ENCODE data around the gene PORCN. TPM values are rescaled to one million over a fixed set of nuclear protein-coding genes. Genes with fewer than 3 reads are reported as not detected.
A peak's percentile ranks its signal among the peaks of the same experiment; 100 is the strongest.

PORCN gene
- total RNA-seq, 1 donor from 2014 or later, result 6.1 TPM

GRCh38 chrX:48482526-48482925 lies 26.3 kb upstream of the PORCN start:
- TF ChIP-seq CTCF (IDR thresholded peaks at IDR 0.05), result no peak
- no peak for DNase-seq
- H3K36me3 ChIP-seq, result peaks cover 34% of the 10 kb centered on the region
- no peak overlapping the region for H3K27ac ChIP-seq
- no peaks in the 10 kb centered on the region for H3K9me3 ChIP-seq
- no peaks in the 10 kb centered on the region for H3K4me1 ChIP-seq
- no peak overlapping the region for H3K4me3 ChIP-seq
- intact Hi-C loops (cut with DNase I), result no loop called here
- H3K27me3 ChIP-seq (ENCODE audit: low read depth), result no peaks in the 10 kb centered on the region
- ATAC-seq, result no peak

GRCh38 chrX:48487362-48487798 lies 21.4 kb upstream of the PORCN start:
- Histone ChIP-seq H3K9me3 (no peaks in the 10 kb centered on the region), H3K27me3 (ENCODE audit: low read depth) (no peaks in the 10 kb centered on the region), H3K4me1 (no peaks in the 10 kb centered on the region), H3K4me3 (no peak overlapping the region), H3K36me3 (peaks cover 22% of the 10 kb centered on the region), H3K27ac (no peak overlapping the region)
- DNase-seq (no peak), ATAC-seq (peak; percentile 41 to 90)
- TF ChIP-seq CTCF (IDR thresholded peaks at IDR 0.05), result no peak
- intact Hi-C loops (cut with DNase I), result no loop called here

- Histone ChIP-seq H3K27ac (no peak overlapping the region), H3K36me3 (peaks cover 16% of the 10 kb centered on the region), H3K4me3 (no peak overlapping the region), H3K27me3 (ENCODE audit: low read depth) (no peaks in the 10 kb centered on the region), H3K4me1 (no peaks in the 10 kb centered on the region), H3K9me3 (no peaks in the 10 kb centered on the region)
- TF ChIP-seq CTCF (IDR thresholded peaks at IDR 0.05), result no peak
- ATAC-seq, result no peak
- no peak for DNase-seq
- intact Hi-C loops (cut with DNase I), result no loop called here
Measured at GRCh38 chrX:48488034-48488433, 20.8 kb upstream of the PORCN start.

GRCh38 chrX:48489296-48489695 lies 19.5 kb upstream of the PORCN start:
- intact Hi-C loops (cut with DNase I), result no loop called here
- TF ChIP-seq CTCF (IDR thresholded peaks at IDR 0.05), result no peak
- no peaks in the 10 kb centered on the region for H3K9me3 ChIP-seq
- H3K4me1 ChIP-seq, result no peaks in the 10 kb centered on the region
- ATAC-seq (no peak), DNase-seq (no peak)
- H3K27me3 ChIP-seq (ENCODE audit: low read depth), result no peaks in the 10 kb centered on the region
- no peak overlapping the region for H3K4me3 ChIP-seq
- H3K27ac ChIP-seq, result no peak overlapping the region
- H3K36me3 ChIP-seq, result peaks cover 4% of the 10 kb centered on the region

GRCh38 chrX:48489892-48490291 lies 18.9 kb upstream of the PORCN start:
- Histone ChIP-seq H3K36me3 (no peaks in the 10 kb centered on the region), H3K27me3 (ENCODE audit: low read depth) (no peaks in the 10 kb centered on the region), H3K4me1 (no peaks in the 10 kb centered on the region), H3K4me3 (no peak overlapping the region), H3K27ac (no peak overlapping the region), H3K9me3 (no peaks in the 10 kb centered on the region)
- DNase-seq (no peak), ATAC-seq (no peak)
- no peak for TF ChIP-seq CTCF (IDR thresholded peaks at IDR 0.05)
- intact Hi-C loops (cut with DNase I), result no loop called here

GRCh38 chrX:48490661-48491060 lies 18.1 kb upstream of the PORCN start:
- H3K27me3 ChIP-seq (ENCODE audit: low read depth), result no peaks in the 10 kb centered on the region
- no peak for TF ChIP-seq CTCF (IDR thresholded peaks at IDR 0.05)
- intact Hi-C loops (cut with DNase I), result no loop called here
- ATAC-seq, result no peak
- H3K36me3 ChIP-seq, result no peaks in the 10 kb centered on the region
- H3K4me1 ChIP-seq, result no peaks in the 10 kb centered on the region
- H3K4me3 ChIP-seq, result no peak overlapping the region
- no peak overlapping the region for H3K27ac ChIP-seq
- DNase-seq, result no peak
- H3K9me3 ChIP-seq, result no peaks in the 10 kb centered on the region
